K562 (cell line): ENCODE measurements around the gene RRAGD. TPM values are rescaled to one million over a fixed set of nuclear protein-coding genes. Genes with fewer than 3 reads are reported as not detected.

Experiments used
- ATF3 ChIP-seq, 2 experiments: fragments of 450-650 bp in 1 of 2; sonication (generic) in 1 of 2; formaldehyde crosslinking in 1 of 2; IDR thresholded peaks in 1 of 2; conservative IDR thresholded peaks in 1 of 2; 2 replicates each; pipeline versions ENCODE4 v1.6.1 to v1.8.1; 2016 to 2023; ENCODE audit warnings: mild to moderate bottlenecking in 2 of 2, moderate library complexity in 2 of 2, inconsistent platforms in 1 of 2, missing genetic modification reagents in 1 of 2
- CBFA2T3 ChIP-seq: fragments of 450-650 bp; IDR thresholded peaks from 2 replicates; pipeline ENCODE4 v1.6.1; 2017
- HDAC2 ChIP-seq: fragments of 450-650 bp; IDR thresholded peaks from 2 replicates; pipeline ENCODE4 v1.6.1; 2016; ENCODE audit warnings: mild to moderate bottlenecking
- HDGF ChIP-seq: fragments of 450-650 bp; IDR thresholded peaks from 2 replicates; pipeline ENCODE4 v1.6.1; 2016
- KDM1A ChIP-seq, 2 experiments: fragments of 450-650 bp; IDR thresholded peaks; 2 replicates each; pipeline ENCODE4 v1.6.1; 2016; ENCODE audit warnings: mild to moderate bottlenecking in 2 of 2
- NCOA4 ChIP-seq: fragments of 450-650 bp; IDR thresholded peaks from 2 replicates; pipeline ENCODE4 v1.6.1; 2018; ENCODE audit warnings: mild to moderate bottlenecking; ENCODE audit not compliant: partially characterized antibody
- NCOR1 ChIP-seq: fragments of 450-650 bp; IDR thresholded peaks from 2 replicates; pipeline ENCODE4 v1.6.1; 2016; ENCODE audit warnings: mild to moderate bottlenecking, moderate library complexity
- PPARD ChIP-seq: fragments of 250-450 bp; sonication (Bioruptor Pico); IDR thresholded peaks from 2 replicates; pipeline ENCODE4 v1.8.0; 2022; ENCODE audit warnings: inconsistent platforms, mild to moderate bottlenecking, moderate library complexity
- SMAD4 ChIP-seq: fragments of 250-450 bp; sonication (Bioruptor Pico); conservative IDR thresholded peaks from 2 replicates; pipeline ENCODE4 v1.8.0; 2021; ENCODE audit warnings: inconsistent platforms, mild to moderate bottlenecking, moderate library complexity
- SPI1 ChIP-seq: IDR thresholded peaks from 2 replicates; pipeline ENCODE4 v1.6.1; 2011; ENCODE audit warnings: low read depth, low read length, control low read depth, borderline replicate concordance
- YBX1 ChIP-seq: fragments of 450-650 bp; IDR thresholded peaks from 2 replicates; pipeline ENCODE4 v1.7.1; 2016; ENCODE audit warnings: mild to moderate bottlenecking
- ZBTB26 ChIP-seq: fragments of 450-650 bp; formaldehyde crosslinking; IDR thresholded peaks from 2 replicates; pipeline ENCODE4 v1.4.0; 2022; ENCODE audit warnings: missing genetic modification characterization
- ZC3H11A ChIP-seq: IDR thresholded peaks from 2 replicates; pipeline ENCODE4 v1.6.1; 2012; ENCODE audit warnings: low read depth, low read length, improper control_type of control experiment
- ZNF174 ChIP-seq: fragments of 250-450 bp; sonication (Bioruptor Pico); IDR thresholded peaks from 2 replicates; pipeline ENCODE4 v1.4.0; 2020; ENCODE audit warnings: mild to moderate bottlenecking
- ZNF282 ChIP-seq: sonication (generic); formaldehyde crosslinking; IDR thresholded peaks from 2 replicates; pipeline ENCODE4 v1.8.1; 2023; ENCODE audit warnings: missing genetic modification reagents
- ZNF398 ChIP-seq: fragments of 250-450 bp; sonication (Bioruptor Pico); IDR thresholded peaks from 2 replicates; pipeline ENCODE4 v1.8.0; 2021; ENCODE audit warnings: moderate library complexity, mild to moderate bottlenecking, inconsistent platforms
- polyA plus RNA-seq, 8 experiments: library from polyadenylated mRNA; depleted of rRNA in 4 of 8; stranded (reverse) in 5 of 8; unstranded in 3 of 8; fragments of >200 nt; fragmentation: Nextera tagmentation in 2 of 8; fragmentation: Illumina TruSeq in 1 of 8; extraction: Ambion mirVana in 2 of 8; extraction: Trizol in 1 of 8; gene quantifications; 2 replicates each; pipeline versions ENCODE4 v1.2.1 to v1.2.3, GENCODE V29; 2011 to 2014; ENCODE audit warnings: inconsistent platforms in 1 of 8, missing spikeins in 1 of 8
- total RNA-seq, 7 experiments: library from RNA; depleted of rRNA in 6 of 7; stranded (reverse); fragments of >200 nt in 6 of 7; fragmentation: Illumina TruSeq in 2 of 7; extraction: Trizol in 2 of 7; gene quantifications; 2 replicates each; pipeline versions ENCODE4 v1.2.1 to v1.2.3, GENCODE V29; 2011 to 2021; ENCODE audit warnings: low replicate concordance in 1 of 7
- TF ChIP-seq, protein P1 (sequence below): sonication (generic); IDR thresholded peaks from 2 replicates; pipeline ENCODE4 v1.6.1; 2016
- TF ChIP-seq, protein P2 (sequence below), 3 experiments: fragments of 200-800 bp in 1 of 3; fragments of 250-450 bp in 1 of 3; fragments of 450-650 bp in 1 of 3; sonication (Bioruptor Pico) in 1 of 3; sonication (Bioruptor generic) in 1 of 3; formaldehyde crosslinking in 1 of 3; IDR thresholded peaks; 2 replicates each; pipeline versions ENCODE4 v1.6.1 to v1.8.0; 2016 to 2022; ENCODE audit warnings: mild to moderate bottlenecking in 2 of 3, missing genetic modification characterization in 2 of 3, missing compliant biosample characterization in 1 of 3, moderate library complexity in 1 of 3

RRAGD gene
- total and polyA plus RNA-seq, 9 of the 15 experiments (the other 6 are each of a cell fraction or from before 2014, with no cell fraction given): 0.03 to 0.07 (median 0.04) TPM; not detected in 6

GRCh38 chr6:89353118-89353556, 58.9 kb downstream of the RRAGD start (continued):
- TF ChIP-seq NCOR1 (no peak), ZBTB26 (no peak), CBFA2T3 (no peak), HDAC2 (no peak), ZC3H11A (no peak), NCOA4 (no peak), ATF3 (IDR thresholded peaks at IDR 0.05) (peak; percentile 8; the same call in 1 of the 2 replicates), ATF3 (CRISPR knock-in tag; conservative IDR thresholded peaks at IDR 0.05) (no peak), ZNF282 (CRISPR knock-in tag) (no peak), PPARD (CRISPR knock-in tag) (no peak), YBX1 (no peak), KDM1A (IDR thresholded peaks at IDR 0.05) (peak in 1 of 2 experiments; percentile 55; a peak in 1 of 4 replicates), SMAD4 (no peak), ZNF398 (CRISPR knock-in tag) (no peak), SPI1 (no peak), HDGF (no peak), ZNF174 (CRISPR knock-in tag) (no peak)
- TF ChIP-seq, protein P1, sequence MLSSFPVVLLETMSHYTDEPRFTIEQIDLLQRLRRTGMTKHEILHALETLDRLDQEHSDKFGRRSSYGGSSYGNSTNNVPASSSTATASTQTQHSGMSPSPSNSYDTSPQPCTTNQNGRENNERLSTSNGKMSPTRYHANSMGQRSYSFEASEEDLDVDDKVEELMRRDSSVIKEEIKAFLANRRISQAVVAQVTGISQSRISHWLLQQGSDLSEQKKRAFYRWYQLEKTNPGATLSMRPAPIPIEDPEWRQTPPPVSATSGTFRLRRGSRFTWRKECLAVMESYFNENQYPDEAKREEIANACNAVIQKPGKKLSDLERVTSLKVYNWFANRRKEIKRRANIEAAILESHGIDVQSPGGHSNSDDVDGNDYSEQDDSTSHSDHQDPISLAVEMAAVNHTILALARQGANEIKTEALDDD: no peak
- TF ChIP-seq, protein P2, sequence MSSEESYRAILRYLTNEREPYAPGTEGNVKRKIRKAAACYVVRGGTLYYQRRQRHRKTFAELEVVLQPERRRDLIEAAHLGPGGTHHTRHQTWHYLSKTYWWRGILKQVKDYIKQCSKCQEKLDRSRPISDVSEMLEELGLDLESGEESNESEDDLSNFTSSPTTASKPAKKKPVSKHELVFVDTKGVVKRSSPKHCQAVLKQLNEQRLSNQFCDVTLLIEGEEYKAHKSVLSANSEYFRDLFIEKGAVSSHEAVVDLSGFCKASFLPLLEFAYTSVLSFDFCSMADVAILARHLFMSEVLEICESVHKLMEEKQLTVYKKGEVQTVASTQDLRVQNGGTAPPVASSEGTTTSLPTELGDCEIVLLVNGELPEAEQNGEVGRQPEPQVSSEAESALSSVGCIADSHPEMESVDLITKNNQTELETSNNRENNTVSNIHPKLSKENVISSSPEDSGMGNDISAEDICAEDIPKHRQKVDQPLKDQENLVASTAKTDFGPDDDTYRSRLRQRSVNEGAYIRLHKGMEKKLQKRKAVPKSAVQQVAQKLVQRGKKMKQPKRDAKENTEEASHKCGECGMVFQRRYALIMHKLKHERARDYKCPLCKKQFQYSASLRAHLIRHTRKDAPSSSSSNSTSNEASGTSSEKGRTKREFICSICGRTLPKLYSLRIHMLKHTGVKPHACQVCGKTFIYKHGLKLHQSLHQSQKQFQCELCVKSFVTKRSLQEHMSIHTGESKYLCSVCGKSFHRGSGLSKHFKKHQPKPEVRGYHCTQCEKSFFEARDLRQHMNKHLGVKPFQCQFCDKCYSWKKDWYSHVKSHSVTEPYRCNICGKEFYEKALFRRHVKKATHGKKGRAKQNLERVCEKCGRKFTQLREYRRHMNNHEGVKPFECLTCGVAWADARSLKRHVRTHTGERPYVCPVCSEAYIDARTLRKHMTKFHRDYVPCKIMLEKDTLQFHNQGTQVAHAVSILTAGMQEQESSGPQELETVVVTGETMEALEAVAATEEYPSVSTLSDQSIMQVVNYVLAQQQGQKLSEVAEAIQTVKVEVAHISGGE (CRISPR knock-in tag; IDR thresholded peaks at IDR 0.05): no peak
